NCI-H2196 (cell line): Measurements from ENCODE around the gene CSAG2.
"Not testable (repeated sequence)": the region's sequence is repeated elsewhere in the genome, so short reads cannot be mapped to it uniquely, and the experiment has no call there.

Experiments
- DNase-seq: peaks from one replicate; lab custom pipeline; 2025; ENCODE audit not compliant: unreplicated experiment; lab: John Stamatoyannopoulos, UW

The CSAG2 gene, protein sequence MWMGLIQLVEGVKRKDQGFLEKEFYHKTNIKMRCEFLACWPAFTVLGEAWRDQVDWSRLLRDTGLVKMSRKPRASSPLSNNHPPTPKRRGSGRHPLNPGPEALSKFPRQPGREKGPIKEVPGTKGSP

GRCh38 chrX:152709173-152709572, at the start of gene CSAG2:
CSAG2 (minus strand) TSS chrX:152709273; CDS start chrX:152709112, 161 bp downstream.
- DNase-seq: not testable (repeated sequence)

DNA sequence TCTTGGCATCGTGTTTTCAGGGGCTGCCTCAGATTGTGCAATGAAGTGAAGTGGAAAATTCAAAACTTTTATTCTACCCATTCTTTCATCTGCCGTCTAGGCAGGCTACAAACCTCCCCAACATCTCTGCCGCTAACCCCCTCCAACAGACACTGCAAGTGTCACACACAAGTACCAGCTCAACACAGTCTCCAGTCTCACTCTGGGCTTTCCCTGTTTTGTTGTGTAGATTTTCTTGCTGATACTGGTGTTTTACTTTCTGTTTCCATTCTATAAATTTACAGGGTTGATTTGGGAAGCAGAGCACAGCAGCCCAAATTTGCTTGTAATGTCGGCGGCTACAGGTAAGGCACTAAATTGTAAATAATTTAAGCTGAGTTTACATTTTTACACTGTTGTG, 45.8 kb upstream of the CSAG2 start:
- not testable (repeated sequence) for DNase-seq

- DNase-seq: not testable (repeated sequence)
Observed at GRCh38 chrX:152753686-152754650, 44.9 kb upstream of the CSAG2 start, which contains the start of gene MAGEA2. MAGEA2 (minus strand) TSS chrX:152753842; CDS start chrX:152751363, 2,479 bp downstream.

- no peak for DNase-seq
Observed at GRCh38 chrX:152738560-152738959, 29.5 kb upstream of the CSAG2 start.

DNA sequence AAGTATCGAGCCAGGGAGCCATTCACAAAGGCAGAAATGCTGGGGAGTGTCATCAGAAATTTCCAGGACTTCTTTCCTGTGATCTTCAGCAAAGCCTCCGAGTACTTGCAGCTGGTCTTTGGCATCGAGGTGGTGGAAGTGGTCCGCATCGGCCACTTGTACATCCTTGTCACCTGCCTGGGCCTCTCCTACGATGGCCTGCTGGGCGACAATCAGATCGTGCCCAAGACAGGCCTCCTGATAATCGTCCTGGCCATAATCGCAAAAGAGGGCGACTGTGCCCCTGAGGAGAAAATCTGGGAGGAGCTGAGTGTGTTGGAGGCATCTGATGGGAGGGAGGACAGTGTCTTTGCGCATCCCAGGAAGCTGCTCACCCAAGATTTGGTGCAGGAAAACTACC, 27.5 kb upstream of the CSAG2 start:
- not testable (repeated sequence) for DNase-seq

DNA sequence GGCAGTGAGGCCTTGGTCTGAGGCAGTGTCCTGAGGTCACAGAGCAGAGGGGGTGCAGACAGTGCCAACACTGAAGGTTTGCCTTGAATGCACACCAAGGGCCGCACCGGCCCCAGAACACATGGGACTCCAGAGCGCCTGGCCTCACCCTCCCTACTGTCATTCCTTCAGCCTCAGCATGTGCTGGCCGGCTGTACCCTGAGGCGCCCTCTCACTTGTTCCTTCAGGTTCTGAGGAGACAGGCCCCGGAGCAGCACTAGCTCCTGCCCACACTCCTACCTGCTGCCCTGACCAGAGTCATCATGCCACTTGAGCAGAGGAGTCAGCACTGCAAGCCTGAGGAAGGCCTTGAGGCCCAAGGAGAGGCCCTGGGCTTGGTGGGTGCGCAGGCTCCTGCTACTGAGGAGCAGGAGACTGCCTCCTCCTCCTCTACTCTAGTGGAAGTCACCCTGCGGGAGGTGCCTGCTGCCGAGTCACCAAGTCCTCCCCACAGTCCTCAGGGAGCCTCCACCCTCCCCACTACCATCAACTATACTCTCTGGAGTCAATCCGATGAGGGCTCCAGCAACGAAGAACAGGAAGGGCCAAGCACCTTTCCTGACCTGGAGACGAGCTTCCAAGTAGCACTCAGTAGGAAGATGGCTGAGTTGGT, 26.9 kb upstream of the CSAG2 start:
- no peak for DNase-seq

DNA sequence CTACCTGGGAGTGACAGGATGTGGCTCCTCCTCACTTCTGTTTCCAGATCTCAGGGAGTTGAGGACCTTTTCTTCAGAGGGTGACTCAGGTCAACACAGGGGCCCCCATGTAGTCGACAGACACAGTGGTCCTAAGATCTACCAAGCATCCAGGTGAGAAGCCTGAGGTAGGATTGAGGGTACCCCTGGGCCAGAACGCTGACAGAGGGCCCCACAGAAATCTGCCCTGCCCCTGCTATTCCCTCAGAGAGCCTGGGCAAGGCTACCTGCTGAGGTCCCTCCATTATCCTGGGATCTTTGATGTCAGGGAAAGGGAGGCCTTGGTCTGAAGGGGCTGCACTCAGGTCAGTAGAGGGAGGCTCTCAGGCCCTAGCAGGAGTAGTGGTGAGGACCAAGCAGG, 26.0 kb upstream of the CSAG2 start:
- DNase-seq: no peak

GRCh38 chrX:152734143-152734858, 25.2 kb upstream of the CSAG2 start:
- not testable (repeated sequence) for DNase-seq

DNA sequence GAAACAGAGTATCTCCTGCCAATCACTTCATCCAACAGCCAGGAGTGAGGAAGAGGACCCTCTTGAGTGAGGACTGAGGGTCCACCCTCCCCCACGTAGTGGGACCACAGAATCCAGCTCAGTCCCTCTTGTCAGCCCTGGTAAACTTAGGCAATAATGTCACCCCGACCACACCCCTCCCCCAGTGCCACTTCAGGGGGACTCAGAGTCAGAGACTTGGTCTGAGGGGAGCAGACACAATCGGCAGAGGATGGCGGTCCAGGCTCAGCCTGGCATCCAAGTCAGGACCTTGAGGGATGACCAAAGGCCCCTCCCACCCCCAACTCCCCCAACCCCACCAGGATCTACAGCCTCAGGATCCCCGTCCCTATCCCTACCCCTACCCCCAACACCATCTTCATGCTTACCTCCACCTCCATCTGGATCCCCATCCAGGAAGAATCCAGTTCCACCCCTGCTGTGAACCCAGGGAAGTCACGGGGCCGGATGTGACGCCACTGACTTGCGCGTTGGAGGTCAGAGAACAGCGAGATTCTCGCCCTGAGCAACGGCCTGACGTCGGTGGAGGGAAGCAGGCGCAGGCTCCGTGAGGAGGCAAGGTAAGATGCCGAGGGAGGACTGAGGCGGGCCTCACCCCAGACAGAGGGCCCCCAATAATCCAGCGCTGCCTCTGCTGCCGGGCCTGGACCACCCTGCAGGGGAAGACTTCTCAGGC, 24.3 kb upstream of the CSAG2 start, which contains the start of the genes CSAG1 and MAGEA12:
CSAG1 (minus strand) TSS at position 461 of the 715 bp plus-strand sequence. CDS start 1,261 bp downstream, outside the sequence.
MAGEA12 (plus strand) TSS at position 497 of the 715 bp plus-strand sequence. CDS start 2,405 bp downstream, outside the sequence.
- no peak for DNase-seq

- no peak for DNase-seq
Observed at GRCh38 chrX:152725409-152725808, 16.3 kb upstream of the CSAG2 start.

DNA sequence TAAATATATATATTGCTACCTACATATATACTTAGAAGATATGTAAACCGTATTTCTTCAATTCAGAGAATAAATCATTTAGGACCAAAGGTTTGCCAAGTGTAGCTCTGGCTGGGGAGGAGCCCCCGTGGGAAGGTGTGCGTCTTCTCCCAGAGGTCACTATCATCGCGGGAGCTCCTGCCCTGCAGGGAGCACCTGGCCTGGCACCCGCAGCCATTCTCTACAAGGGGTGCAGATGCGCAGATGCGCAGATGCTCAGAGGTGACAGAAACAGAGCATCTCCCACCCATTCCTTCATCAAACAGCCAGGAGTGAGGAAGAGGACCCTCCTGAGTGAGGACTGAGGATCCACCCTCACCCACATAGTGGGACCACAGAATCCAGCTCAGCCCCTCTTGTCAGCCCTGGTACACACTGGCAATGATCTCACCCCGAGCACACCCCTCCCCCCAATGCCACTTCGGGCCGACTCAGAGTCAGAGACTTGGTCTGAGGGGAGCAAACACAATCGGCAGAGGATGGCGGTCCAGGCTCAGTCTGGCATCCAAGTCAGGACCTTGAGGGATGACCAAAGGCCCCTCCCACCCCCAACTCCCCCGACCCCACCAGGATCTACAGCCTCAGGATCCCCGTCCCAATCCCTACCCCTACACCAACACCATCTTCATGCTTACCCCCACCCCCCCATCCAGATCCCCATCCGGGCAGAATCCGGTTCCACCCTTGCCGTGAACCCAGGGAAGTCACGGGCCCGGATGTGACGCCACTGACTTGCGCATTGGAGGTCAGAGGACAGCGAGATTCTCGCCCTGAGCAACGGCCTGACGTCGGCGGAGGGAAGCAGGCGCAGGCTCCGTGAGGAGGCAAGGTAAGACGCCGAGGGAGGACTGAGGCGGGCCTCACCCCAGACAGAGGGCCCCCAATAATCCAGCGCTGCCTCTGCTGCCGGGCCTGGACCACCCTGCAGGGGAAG, 5.0 kb upstream of the CSAG2 start, which contains the start of gene MAGEA2B:
MAGEA2B (plus strand) TSS at position 814 of the 973 bp plus-strand sequence. CDS start 2,479 bp downstream, outside the sequence.
- DNase-seq: not testable (repeated sequence)

- DNase-seq: not testable (repeated sequence)
Observed at GRCh38 chrX:152713195-152713594, 4.1 kb upstream of the CSAG2 start.

GRCh38 chrX:152706500-152706899, 2.6 kb downstream of the CSAG2 start:
- not testable (repeated sequence) for DNase-seq

GRCh38 chrX:152700390-152700789, 8.7 kb downstream of the CSAG2 start:
- DNase-seq: not testable (repeated sequence)

- DNase-seq: not testable (repeated sequence)
Observed at GRCh38 chrX:152697952-152698931, 10.8 kb downstream of the CSAG2 start, which contains the start of gene MAGEA3. MAGEA3 (plus strand) TSS chrX:152698794; CDS start chrX:152700833, 2,039 bp downstream.

GRCh38 chrX:152681012-152681411, 28.1 kb downstream of the CSAG2 start:
- not testable (repeated sequence) for DNase-seq

DNA sequence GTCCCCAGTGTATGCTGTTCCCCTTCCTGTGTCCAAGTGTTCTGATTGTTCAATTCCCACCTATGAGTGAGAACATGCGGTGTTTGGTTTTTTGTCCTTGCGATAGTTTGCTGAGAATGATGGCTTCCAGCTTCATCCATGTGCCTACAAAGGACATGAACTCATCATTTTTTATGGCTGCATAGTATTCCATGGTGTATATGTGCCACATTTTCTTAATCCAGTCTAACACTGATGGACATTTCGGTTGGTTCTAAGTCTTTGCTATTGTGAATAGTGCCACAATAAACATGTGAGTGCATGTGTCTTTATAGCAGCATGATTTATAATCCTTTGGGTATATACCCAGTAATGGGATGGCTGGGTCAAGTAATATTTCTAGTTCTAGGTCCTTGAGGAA, 34.4 kb downstream of the CSAG2 start:
- DNase-seq: not testable (repeated sequence)
